PFSK-1 (cell line): ENCODE measurements around the gene NPAT.

ENCODE experiments used
- REST ChIP-seq, 2 experiments: IDR thresholded peaks; 2 replicates each; pipeline versions ENCODE4 v1.6.1 to v1.8.0; 2011 to 2012; ENCODE audit warnings: low read depth in 2 of 2, low read length in 2 of 2, control low read depth in 1 of 2, inconsistent platforms in 1 of 2, mild to moderate bottlenecking in 1 of 2, moderate library complexity in 1 of 2; ENCODE audit not compliant: insufficient read depth in 1 of 2
- TAF1 ChIP-seq: IDR thresholded peaks from 2 replicates; pipeline ENCODE4 v1.6.1; 2012; ENCODE audit warnings: low read length, control low read depth, borderline replicate concordance; ENCODE audit not compliant: insufficient read depth

GRCh38 chr11:108177570-108177969 lies 44.9 kb downstream of the NPAT start:
- TF ChIP-seq REST (IDR thresholded peaks at IDR 0.05; ENCODE audit: insufficient read depth in 1 of 2, low read depth in 2 of 2, low read length in 2 of 2) (no peak), TAF1 (no peak)
